H9 (cell line): Measurements from ENCODE around the gene DDX53. TPM values are rescaled to one million over a fixed set of nuclear protein-coding genes. Genes with fewer than 3 reads are reported as not detected.

Source experiments
- DNase-seq: peaks from one replicate; pipeline ENCODE4 v3.0.0-alpha.2; 2017
- H2AFZ ChIP-seq: one replicate; pipeline ENCODE4 v1.6.1; 2013; ENCODE audit warnings: mild to moderate bottlenecking, low read length, control low read depth, moderate library complexity
- H2AK5ac ChIP-seq: 2 replicates; pipeline ENCODE4 v1.6.1; 2013; ENCODE audit warnings: low read length, control low read depth, mixed read lengths; ENCODE audit not compliant: insufficient read length
- H2BK120ac ChIP-seq: one replicate; pipeline ENCODE4 v1.6.1; 2013; ENCODE audit warnings: low read depth, mild to moderate bottlenecking, low read length, control low read depth, inconsistent platforms; ENCODE audit not compliant: poor library complexity, severe bottlenecking
- H2BK12ac ChIP-seq: 2 replicates; pipeline ENCODE4 v1.6.1; 2013; ENCODE audit warnings: low read length, control low read depth, mixed read lengths, low read depth; ENCODE audit not compliant: insufficient read length
- H2BK15ac ChIP-seq: 2 replicates; pipeline ENCODE4 v1.6.1; 2013; ENCODE audit warnings: low read depth, low read length, control low read depth
- H2BK20ac ChIP-seq: one replicate; pipeline ENCODE4 v1.6.1; 2013; ENCODE audit warnings: low read depth, mild to moderate bottlenecking, low read length, control low read depth, inconsistent platforms; ENCODE audit not compliant: poor library complexity, severe bottlenecking
- H2BK5ac ChIP-seq: 2 replicates; pipeline ENCODE4 v1.6.1; 2013; ENCODE audit warnings: low read length, control low read depth, mixed read lengths; ENCODE audit not compliant: insufficient read length
- H3K14ac ChIP-seq: 2 replicates; pipeline ENCODE4 v1.6.1; 2013; ENCODE audit warnings: low read length, control low read depth; ENCODE audit not compliant: insufficient read depth
- H3K18ac ChIP-seq: 2 replicates; pipeline ENCODE4 v1.6.1; 2013; ENCODE audit warnings: low read depth, mild to moderate bottlenecking, mixed read lengths, low read length, control low read depth; ENCODE audit not compliant: insufficient read length
- H3K23ac ChIP-seq: 2 replicates; pipeline ENCODE4 v1.6.1; 2013; ENCODE audit warnings: low read length, control low read depth, mixed read lengths, low read depth; ENCODE audit not compliant: insufficient read length
- H3K23me2 ChIP-seq: 2 replicates; pipeline ENCODE4 v1.6.1; 2013; ENCODE audit warnings: low read depth, mild to moderate bottlenecking, mixed read lengths, low read length, control low read depth; ENCODE audit not compliant: insufficient read length, poor library complexity, severe bottlenecking
- H3K27ac ChIP-seq: 2 replicates; pipeline ENCODE4 v1.5.1; 2013; ENCODE audit warnings: low read length, control low read depth, mixed read lengths, low read depth; ENCODE audit not compliant: insufficient read length
- H3K27me3 ChIP-seq: 2 replicates; pipeline ENCODE4 v1.6.1; 2013; ENCODE audit warnings: low read length, control low read depth, inconsistent platforms; ENCODE audit not compliant: insufficient read depth
- H3K4ac ChIP-seq: 2 replicates; pipeline ENCODE4 v1.6.1; 2013; ENCODE audit warnings: low read depth, mild to moderate bottlenecking, control low read depth, inconsistent platforms, low read length, moderate library complexity
- H3K4me1 ChIP-seq: 2 replicates; pipeline ENCODE4 v1.6.1; 2013; ENCODE audit warnings: low read length, control low read depth, inconsistent platforms; ENCODE audit not compliant: insufficient read depth
- H3K4me2 ChIP-seq: 2 replicates; pipeline ENCODE4 v1.6.1; 2013; ENCODE audit warnings: low read length, control low read depth, mixed read lengths; ENCODE audit not compliant: insufficient read length, insufficient read depth
- H3K56ac ChIP-seq: 2 replicates; pipeline ENCODE4 v1.6.1; 2013; ENCODE audit warnings: low read depth, mild to moderate bottlenecking, mixed read lengths, low read length, control low read depth; ENCODE audit not compliant: insufficient read length
- H3K79me1 ChIP-seq: 2 replicates; pipeline ENCODE4 v1.6.1; 2013; ENCODE audit warnings: low read depth, mild to moderate bottlenecking, moderate library complexity, low read length, control low read depth, inconsistent platforms; ENCODE audit not compliant: insufficient read depth, poor library complexity, severe bottlenecking
- H3K79me2 ChIP-seq: 2 replicates; pipeline ENCODE4 v1.6.1; 2013; ENCODE audit warnings: low read length, control low read depth, inconsistent platforms; ENCODE audit not compliant: insufficient read depth
- H3K9ac ChIP-seq: 2 replicates; pipeline ENCODE4 v1.6.1; 2013; ENCODE audit warnings: low read length, control low read depth, mixed read lengths; ENCODE audit not compliant: insufficient read length; ENCODE audit errors: extremely low read depth
- H3K9me3 ChIP-seq: one replicate; pipeline ENCODE4 v1.6.1; 2013; ENCODE audit warnings: low read depth, low read length, inconsistent platforms; ENCODE audit not compliant: control insufficient read depth
- H3T11ph ChIP-seq: one replicate; pipeline ENCODE4 v1.6.1; 2013; ENCODE audit warnings: mild to moderate bottlenecking, low read length, control low read depth, inconsistent platforms
- H4K20me1 ChIP-seq: one replicate; pipeline ENCODE4 v1.6.1; 2013; ENCODE audit not compliant: control insufficient read depth, insufficient read length, insufficient read depth
- H4K5ac ChIP-seq: 2 replicates; pipeline ENCODE4 v1.6.1; 2013; ENCODE audit warnings: low read depth, mild to moderate bottlenecking, mixed read lengths, low read length, control low read depth; ENCODE audit not compliant: insufficient read length
- H4K8ac ChIP-seq: replicated peaks from 2 replicates; pipeline ENCODE4 v1.6.1; 2013; ENCODE audit warnings: low read length, control low read depth, mixed read lengths, low read depth; ENCODE audit not compliant: insufficient read length
- H4K91ac ChIP-seq: 2 replicates; pipeline ENCODE4 v1.6.1; 2013; ENCODE audit warnings: low read depth, mild to moderate bottlenecking, moderate library complexity, mixed read lengths, low read length, control low read depth; ENCODE audit not compliant: insufficient read length
- H3K27ac Mint-ChIP-seq, 3 experiments: 2 replicates in 2 of 3; 3 replicates in 1 of 3; pipeline ENCODE4 v1.8.0; 2020 to 2021; ENCODE audit warnings: mixed read lengths in 3 of 3, mild to moderate bottlenecking in 1 of 3, moderate library complexity in 1 of 3
- H3K27me3 Mint-ChIP-seq: 2 replicates; pipeline ENCODE4 v1.8.0; 2021; ENCODE audit warnings: low read depth, mild to moderate bottlenecking, moderate library complexity, mixed read lengths
- H3K36me3 Mint-ChIP-seq, 3 experiments: 2 replicates in 2 of 3; 3 replicates in 1 of 3; pipeline ENCODE4 v1.8.0; 2020 to 2021; ENCODE audit warnings: low read depth in 3 of 3, mixed read lengths in 3 of 3; ENCODE audit not compliant: insufficient read depth in 1 of 3
- H3K4me1 Mint-ChIP-seq, 2 experiments: 2 replicates each; pipeline ENCODE4 v1.8.0; 2020; ENCODE audit warnings: mixed read lengths in 2 of 2
- H3K4me3 Mint-ChIP-seq, 2 experiments: 2 replicates in 1 of 2; 3 replicates in 1 of 2; pipeline ENCODE4 v1.8.0; 2020 to 2021; ENCODE audit warnings: mild to moderate bottlenecking in 2 of 2, mixed read lengths in 2 of 2, moderate library complexity in 1 of 2
- H3K9me3 Mint-ChIP-seq, 2 experiments: 2 replicates in 1 of 2; 3 replicates in 1 of 2; pipeline ENCODE4 v1.8.0; 2020; ENCODE audit warnings: mild to moderate bottlenecking in 2 of 2, mixed read lengths in 2 of 2, moderate library complexity in 1 of 2
- CTCF ChIP-seq: fragments of 200-600 bp; sonication (generic); conservative IDR thresholded peaks from 3 replicates; pipeline ENCODE4 v1.8.0; 2021; ENCODE audit warnings: antibody characterized with exemption, mild to moderate bottlenecking
- WGBS: extraction: QIAGEN DNeasy Blood & Tissue Kit; methylation state at CpG from one replicate; pipeline ENCODE4 v1.1.7; 2013; ENCODE audit warnings: missing lambda C conversion rate, low lambda C conversion rate, mixed read lengths; ENCODE audit not compliant: insufficient read length; ENCODE audit errors: extremely low coverage; 5-methylcytosine and 5-hydroxymethylcytosine counted together
- total RNA-seq: library from RNA; stranded (reverse); gene quantifications from 2 replicates; pipeline ENCODE4 v1.2.1, GENCODE V29; 2021

The DDX53 gene
- total RNA-seq, 1 experiment from 2014 or later = not detected

- no peak for DNase-seq
- no peak overlapping the region for H3K4ac ChIP-seq
- no peak overlapping the region for H3K56ac ChIP-seq
- H3K9me3 Mint-ChIP-seq = peaks cover 3 to 23% of the 10 kb centered on the region in 2 experiments
- H3K9me3 ChIP-seq = no peaks in the 10 kb centered on the region
- no peak overlapping the region for H3K4me2 ChIP-seq
- H2BK5ac ChIP-seq = no peak overlapping the region
- H3K4me1 Mint-ChIP-seq = peaks cover 2 to 5% of the 10 kb centered on the region in 2 experiments; a peak in 2 of 4 replicates
- no peak overlapping the region for H3K14ac ChIP-seq
- H4K8ac ChIP-seq = no peak overlapping the region
- no peaks in the 10 kb centered on the region for H3K36me3 Mint-ChIP-seq
- no peak overlapping the region for H3K4me3 Mint-ChIP-seq
- no CpG with 5 or more reads among the region's 2 CpGs for WGBS
- H3K79me1 ChIP-seq = no peaks in the 10 kb centered on the region
- H3K18ac ChIP-seq = no peak overlapping the region
- no peak overlapping the region for H2BK15ac ChIP-seq
- no peak overlapping the region for H3K27ac Mint-ChIP-seq
- H3K79me2 ChIP-seq = no peaks in the 10 kb centered on the region
- H4K20me1 ChIP-seq = no peaks in the 10 kb centered on the region
- H2BK120ac ChIP-seq = no peak overlapping the region
- no peak overlapping the region for H2BK20ac ChIP-seq
- H3K27me3 ChIP-seq = no peaks in the 10 kb centered on the region
- H4K5ac ChIP-seq = no peak overlapping the region
- no peak overlapping the region for H2AK5ac ChIP-seq
- H3K23me2 ChIP-seq = no peaks in the 10 kb centered on the region
- H3K4me1 ChIP-seq = no peaks in the 10 kb centered on the region
- no peak overlapping the region for H2AFZ ChIP-seq
- no peak overlapping the region for H3K23ac ChIP-seq
- H3K9ac ChIP-seq = no peak overlapping the region
- H2BK12ac ChIP-seq = no peak overlapping the region
- no peaks in the 10 kb centered on the region for H3K27me3 Mint-ChIP-seq
- H3K27ac ChIP-seq = no peak overlapping the region
- no peak for TF ChIP-seq CTCF
- H4K91ac ChIP-seq = no peak overlapping the region
- no peak overlapping the region for H3T11ph ChIP-seq
Measured at GRCh38 chrX:23012162-23012561, 12.4 kb downstream of the DDX53 start.
